Common myeloid progenitor, CD34-positive (primary cell): ENCODE data around the gene DLGAP5.

Experiments used
- CTCF ChIA-PET: fragments of 350-600 bp; sonication (Branson Sonifier 250); formaldehyde crosslinking; loops from one replicate; lab custom pipeline; 2021; ENCODE audit warnings: antibody characterized with exemption; lab: Charles Lee
- POLR2A ChIA-PET: fragments of 350-600 bp; sonication (Branson Sonifier 250); formaldehyde crosslinking; loops from one replicate; lab custom pipeline; 2021; ENCODE audit warnings: antibody characterized with exemption; lab: Charles Lee
- DNase-seq, 3 donors: peaks; one replicate each; pipeline versions ENCODE4 v3.0.0 to v3.0.0-alpha.2; 2013
- H3K27ac ChIP-seq, 2 experiments: 1 replicate in 1 of 2; 2 replicates in 1 of 2; pipeline ENCODE4 v1.7.0; 2013; ENCODE audit warnings: inconsistent platforms in 2 of 2, low read length in 2 of 2, mild to moderate bottlenecking in 2 of 2, low read depth in 1 of 2, moderate library complexity in 1 of 2; ENCODE audit not compliant: severe bottlenecking in 2 of 2, insufficient read depth in 1 of 2, poor library complexity in 1 of 2
- H3K27me3 ChIP-seq, 5 experiments: replicated peaks in 2 of 5; 1 replicate in 3 of 5; 2 replicates in 2 of 5; pipeline versions ENCODE4 v1.6.1 to v1.7.0; 2013; ENCODE audit warnings: low read length in 4 of 5, mild to moderate bottlenecking in 2 of 5, moderate library complexity in 2 of 5, inconsistent platforms in 1 of 5; ENCODE audit not compliant: insufficient read depth in 5 of 5, control insufficient read depth in 4 of 5
- H3K36me3 ChIP-seq, 4 experiments: 1 replicate in 2 of 4; 2 replicates in 2 of 4; pipeline versions ENCODE4 v1.6.1 to v1.7.0; 2013; ENCODE audit warnings: low read length in 3 of 4, control low read depth in 1 of 4, mild to moderate bottlenecking in 1 of 4; ENCODE audit not compliant: control insufficient read depth in 4 of 4, insufficient read depth in 4 of 4
- H3K4me1 ChIP-seq, 4 experiments: 1 replicate in 3 of 4; 2 replicates in 1 of 4; pipeline versions ENCODE4 v1.6.1 to v1.7.1; 2013; ENCODE audit warnings: low read length in 3 of 4, mild to moderate bottlenecking in 3 of 4, control low read depth in 1 of 4, inconsistent platforms in 1 of 4, moderate library complexity in 1 of 4; ENCODE audit not compliant: control insufficient read depth in 4 of 4, insufficient read depth in 4 of 4; ENCODE audit errors: control extremely low read depth in 1 of 4
- H3K4me3 ChIP-seq, 7 experiments: 1 replicate in 4 of 7; 2 replicates in 3 of 7; pipeline versions ENCODE4 v1.5.1 to v1.7.0; 2013; ENCODE audit warnings: mild to moderate bottlenecking in 7 of 7, low read length in 6 of 7, moderate library complexity in 6 of 7, inconsistent platforms in 2 of 7, low read depth in 2 of 7, control low read depth in 1 of 7; ENCODE audit not compliant: insufficient read depth in 4 of 7, control insufficient read depth in 1 of 7; ENCODE audit errors: extremely low read depth in 1 of 7
- H3K9me3 ChIP-seq, 5 experiments: 1 replicate in 4 of 5; 2 replicates in 1 of 5; pipeline versions ENCODE4 v1.6.1 to v1.7.1; 2013; ENCODE audit warnings: low read length in 4 of 5, mild to moderate bottlenecking in 2 of 5, inconsistent platforms in 1 of 5, low read depth in 1 of 5, moderate library complexity in 1 of 5; ENCODE audit not compliant: control insufficient read depth in 4 of 5, insufficient read depth in 2 of 5; ENCODE audit errors: control extremely low read depth in 1 of 5
- WGBS: methylation state at CpG from one replicate; pipeline ENCODE4 v1.1.5; 2013; ENCODE audit not compliant: insufficient coverage; 5-methylcytosine and 5-hydroxymethylcytosine counted together

DLGAP5 gene

GRCh38 chr14:55122440-55122986 lies 68.9 kb downstream of the DLGAP5 start:
- H3K36me3 ChIP-seq, result no peaks in the 10 kb centered on the region
- H3K27me3 ChIP-seq, result peaks cover 0 to 8% (median 3%) of the 10 kb centered on the region in 5 experiments
- ChIA-PET CTCF (interaction anchor here (1.7 kb wide), 1 partner anchor 15 kb away, joined by 5 read pairs; no protein-coding TSS in a partner anchor), POLR2A (interaction anchor here (0.6 kb wide), 2 partner anchors 20 to 38 kb away, joined by 3 to 5 read pairs; no protein-coding TSS in a partner anchor)
- no peak overlapping the region for H3K27ac ChIP-seq
- H3K4me1 ChIP-seq, result peaks cover 0 to 26% (median 3%) of the 10 kb centered on the region in 4 experiments
- no peak for DNase-seq
- no peak overlapping the region for H3K4me3 ChIP-seq
- WGBS, result 94% methylated on average over 7 of the region's 8 CpGs
- no peaks in the 10 kb centered on the region for H3K9me3 ChIP-seq

GRCh38 chr14:55121628-55122439 lies 69.6 kb downstream of the DLGAP5 start:
- no peaks in the 10 kb centered on the region for H3K9me3 ChIP-seq
- H3K27me3 ChIP-seq, result peaks cover 0 to 3% (median 0%) of the 10 kb centered on the region in 5 experiments
- no peak overlapping the region for H3K4me3 ChIP-seq
- no peak for DNase-seq
- WGBS, result 91% methylated on average over 4 of the region's 9 CpGs
- no peaks in the 10 kb centered on the region for H3K36me3 ChIP-seq
- no peak overlapping the region for H3K27ac ChIP-seq
- ChIA-PET CTCF (interaction anchor here (1.7 kb wide), 1 partner anchor 16 kb away, joined by 5 read pairs; no protein-coding TSS in a partner anchor), POLR2A (interaction anchor here (0.6 kb wide), 1 partner anchor 21 kb away, joined by 5 read pairs; no protein-coding TSS in a partner anchor)
- peaks cover 0 to 27% (median 3%) of the 10 kb centered on the region in 4 experiments for H3K4me1 ChIP-seq

- no peaks in the 10 kb centered on the region for H3K36me3 ChIP-seq
- ChIA-PET POLR2A (no interaction called here), CTCF (interaction anchor here (1.6 kb wide), 1 partner anchor 40 kb away, joined by 4 read pairs; no protein-coding TSS in a partner anchor)
- no peak overlapping the region for H3K27ac ChIP-seq
- H3K9me3 ChIP-seq, result no peaks in the 10 kb centered on the region
- WGBS, result 93% methylated on average over 10 of the region's 13 CpGs
- no peak for DNase-seq
- no peaks in the 10 kb centered on the region for H3K27me3 ChIP-seq
- H3K4me3 ChIP-seq, result no peak overlapping the region
- peaks cover 0 to 33% (median 4%) of the 10 kb centered on the region in 4 experiments for H3K4me1 ChIP-seq
Observed at GRCh38 chr14:55120571-55121495, 70.6 kb downstream of the DLGAP5 start.

GRCh38 chr14:55118761-55119160 lies 72.6 kb downstream of the DLGAP5 start:
- ChIA-PET CTCF (interaction anchor here (1.0 to 2.4 kb wide), 2 partner anchors 12 to 41 kb away, joined by 4 to 9 read pairs; no protein-coding TSS in a partner anchor), POLR2A (no interaction called here)
- H3K27me3 ChIP-seq, result no peaks in the 10 kb centered on the region
- H3K9me3 ChIP-seq, result no peaks in the 10 kb centered on the region
- H3K36me3 ChIP-seq, result no peaks in the 10 kb centered on the region
- no peak for DNase-seq
- peaks cover 0 to 19% (median under 1%) of the 10 kb centered on the region in 4 experiments for H3K4me1 ChIP-seq
- no peak overlapping the region for H3K4me3 ChIP-seq
- H3K27ac ChIP-seq, result no peak overlapping the region
- WGBS, result 93% methylated on average over 2 of the region's 3 CpGs

GRCh38 chr14:55117803-55118441 lies 73.5 kb downstream of the DLGAP5 start:
- CTCF ChIA-PET, result interaction anchor here (1.0 to 2.4 kb wide), 3 partner anchors 13 to 42 kb away, joined by 3 to 9 read pairs (median 4); no protein-coding TSS in a partner anchor
- Histone ChIP-seq H3K27ac (no peak overlapping the region), H3K36me3 (no peaks in the 10 kb centered on the region), H3K27me3 (no peaks in the 10 kb centered on the region), H3K4me3 (no peak overlapping the region), H3K9me3 (no peaks in the 10 kb centered on the region), H3K4me1 (peaks cover 0 to 19% (median under 1%) of the 10 kb centered on the region in 4 experiments)
- no peak for DNase-seq
- POLR2A ChIA-PET, result no interaction called here
- 100% methylated on average over 3 of the region's 7 CpGs for whole genome bisulfite sequencing

GRCh38 chr14:55116246-55117030 lies 74.9 kb downstream of the DLGAP5 start:
- Histone ChIP-seq H3K27ac (no peak overlapping the region), H3K36me3 (no peaks in the 10 kb centered on the region), H3K9me3 (no peaks in the 10 kb centered on the region), H3K4me1 (peaks cover 0 to 19% (median under 1%) of the 10 kb centered on the region in 4 experiments), H3K4me3 (no peak overlapping the region), H3K27me3 (no peaks in the 10 kb centered on the region)
- CTCF ChIA-PET, result interaction anchor here (1.0 to 2.4 kb wide), 2 partner anchors 14 to 24 kb away, joined by 3 to 9 read pairs; no protein-coding TSS in a partner anchor
- 73% methylated on average over 8 of the region's 11 CpGs for WGBS
- POLR2A ChIA-PET, result no interaction called here
- peak in 1 of 3 donors; percentile 25 for DNase-seq
